Fibroblast of upper back skin (primary cell): ENCODE measurements around the gene PHRF1.
"Not testable (repeated sequence)": the region's sequence is repeated elsewhere in the genome, so short reads cannot be mapped to it uniquely, and the experiment has no call there.

Source experiments
- DNase-seq: peaks from one replicate; pipeline ENCODE4 v3.0.0-alpha.2; 2013

The PHRF1 gene

GRCh38 chr11:636511-637332, 60.5 kb downstream of the PHRF1 start, which contains the start of gene DRD4:
Gene DRD4, plus strand, starts transcription at chr11:637269. Its CDS starts 36 bp downstream, at chr11:637305.
- peak; percentile 29 for DNase-seq

DNA sequence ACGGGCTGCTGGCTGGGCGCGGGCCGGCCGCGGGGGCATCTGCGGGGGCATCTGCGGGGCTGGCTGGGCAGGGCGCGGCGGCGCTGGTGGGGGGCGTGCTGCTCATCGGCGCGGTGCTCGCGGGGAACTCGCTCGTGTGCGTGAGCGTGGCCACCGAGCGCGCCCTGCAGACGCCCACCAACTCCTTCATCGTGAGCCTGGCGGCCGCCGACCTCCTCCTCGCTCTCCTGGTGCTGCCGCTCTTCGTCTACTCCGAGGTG, 61.0 kb downstream of the PHRF1 start:
- DNase-seq: no peak

- DNase-seq: no peak
These were observed 61.6 kb downstream of the PHRF1 start for GRCh38 chr11:637593-638521.

- peak; percentile 29 for DNase-seq
These were observed 62.5 kb downstream of the PHRF1 start for GRCh38 chr11:638631-639331.

DNA sequence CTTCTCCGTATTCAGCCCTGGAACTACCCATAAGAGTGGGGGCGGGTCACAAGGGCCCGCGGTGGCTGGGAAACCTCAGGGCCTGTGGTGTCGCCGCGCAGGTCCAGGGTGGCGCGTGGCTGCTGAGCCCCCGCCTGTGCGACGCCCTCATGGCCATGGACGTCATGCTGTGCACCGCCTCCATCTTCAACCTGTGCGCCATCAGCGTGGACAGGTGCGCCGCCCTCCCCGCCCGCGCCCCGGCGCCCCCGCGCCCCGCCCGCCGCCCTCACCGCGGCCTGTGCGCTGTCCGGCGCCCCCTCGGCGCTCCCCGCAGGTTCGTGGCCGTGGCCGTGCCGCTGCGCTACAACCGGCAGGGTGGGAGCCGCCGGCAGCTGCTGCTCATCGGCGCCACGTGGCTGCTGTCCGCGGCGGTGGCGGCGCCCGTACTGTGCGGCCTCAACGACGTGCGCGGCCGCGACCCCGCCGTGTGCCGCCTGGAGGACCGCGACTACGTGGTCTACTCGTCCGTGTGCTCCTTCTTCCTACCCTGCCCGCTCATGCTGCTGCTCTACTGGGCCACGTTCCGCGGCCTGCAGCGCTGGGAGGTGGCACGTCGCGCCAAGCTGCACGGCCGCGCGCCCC, 63.2 kb downstream of the PHRF1 start:
- DNase-seq: no peak

DNA sequence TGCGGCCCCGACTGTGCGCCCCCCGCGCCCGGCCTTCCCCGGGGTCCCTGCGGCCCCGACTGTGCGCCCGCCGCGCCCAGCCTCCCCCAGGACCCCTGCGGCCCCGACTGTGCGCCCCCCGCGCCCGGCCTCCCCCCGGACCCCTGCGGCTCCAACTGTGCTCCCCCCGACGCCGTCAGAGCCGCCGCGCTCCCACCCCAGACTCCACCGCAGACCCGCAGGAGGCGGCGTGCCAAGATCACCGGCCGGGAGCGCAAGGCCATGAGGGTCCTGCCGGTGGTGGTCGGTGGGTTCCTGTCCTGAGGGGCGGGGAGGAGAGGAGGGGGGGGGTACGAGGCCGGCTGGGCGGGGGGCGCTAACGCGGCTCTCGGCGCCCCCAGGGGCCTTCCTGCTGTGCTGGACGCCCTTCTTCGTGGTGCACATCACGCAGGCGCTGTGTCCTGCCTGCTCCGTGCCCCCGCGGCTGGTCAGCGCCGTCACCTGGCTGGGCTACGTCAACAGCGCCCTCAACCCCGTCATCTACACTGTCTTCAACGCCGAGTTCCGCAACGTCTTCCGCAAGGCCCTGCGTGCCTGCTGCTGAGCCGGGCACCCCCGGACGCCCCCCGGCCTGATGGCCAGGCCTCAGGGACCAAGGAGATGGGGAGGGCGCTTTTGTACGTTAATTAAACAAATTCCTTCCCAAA, 63.9 kb downstream of the PHRF1 start:
- no peak for DNase-seq

DNA sequence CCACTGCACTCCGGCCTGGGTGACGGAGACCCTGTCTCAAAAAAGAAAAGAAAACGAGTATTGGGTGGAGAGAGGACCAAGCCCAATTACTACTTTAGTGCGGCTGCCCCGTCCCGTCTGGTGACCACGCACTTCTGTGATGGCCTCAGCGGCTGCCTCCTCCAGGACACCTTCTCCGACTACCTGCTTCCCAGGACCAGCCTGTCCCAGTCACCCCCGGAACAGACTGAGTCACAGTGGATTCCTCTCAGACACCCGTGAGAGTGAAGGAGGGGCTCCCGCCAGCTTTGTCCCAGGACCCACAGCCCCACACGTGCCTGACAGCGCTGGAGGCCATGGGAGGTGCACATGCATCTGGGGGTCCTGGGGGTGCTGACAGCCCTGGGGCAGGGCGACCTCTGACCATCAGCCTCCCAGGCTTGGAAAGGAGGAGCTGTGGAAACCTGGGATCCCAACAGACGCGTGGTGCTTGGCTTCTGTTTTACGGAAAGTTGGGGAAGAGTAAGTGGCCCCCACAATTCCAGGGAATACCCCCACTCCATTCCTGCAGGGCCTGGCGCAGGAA, 65.6 kb downstream of the PHRF1 start:
- DNase-seq: no peak

DNA sequence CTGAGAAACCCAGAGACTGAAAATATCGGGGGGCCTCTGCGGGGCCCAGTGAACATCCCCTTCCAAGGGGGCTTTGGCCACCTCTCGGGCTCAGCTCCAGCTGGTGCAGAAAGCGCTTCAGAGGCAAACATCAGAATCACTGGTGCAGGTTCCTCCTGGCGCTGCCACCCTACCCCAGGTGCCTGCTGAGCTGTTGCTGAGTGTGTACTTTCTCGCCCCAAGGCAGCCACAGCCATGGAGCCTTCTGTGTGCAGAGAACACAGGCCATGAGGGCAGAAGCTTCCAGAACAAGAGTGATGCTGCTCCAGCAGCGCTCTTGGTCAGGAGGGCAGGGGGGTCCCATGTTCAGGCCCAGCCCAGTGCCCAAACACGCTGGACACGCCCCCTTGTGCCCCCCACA, 67.1 kb downstream of the PHRF1 start:
- no peak for DNase-seq

DNA sequence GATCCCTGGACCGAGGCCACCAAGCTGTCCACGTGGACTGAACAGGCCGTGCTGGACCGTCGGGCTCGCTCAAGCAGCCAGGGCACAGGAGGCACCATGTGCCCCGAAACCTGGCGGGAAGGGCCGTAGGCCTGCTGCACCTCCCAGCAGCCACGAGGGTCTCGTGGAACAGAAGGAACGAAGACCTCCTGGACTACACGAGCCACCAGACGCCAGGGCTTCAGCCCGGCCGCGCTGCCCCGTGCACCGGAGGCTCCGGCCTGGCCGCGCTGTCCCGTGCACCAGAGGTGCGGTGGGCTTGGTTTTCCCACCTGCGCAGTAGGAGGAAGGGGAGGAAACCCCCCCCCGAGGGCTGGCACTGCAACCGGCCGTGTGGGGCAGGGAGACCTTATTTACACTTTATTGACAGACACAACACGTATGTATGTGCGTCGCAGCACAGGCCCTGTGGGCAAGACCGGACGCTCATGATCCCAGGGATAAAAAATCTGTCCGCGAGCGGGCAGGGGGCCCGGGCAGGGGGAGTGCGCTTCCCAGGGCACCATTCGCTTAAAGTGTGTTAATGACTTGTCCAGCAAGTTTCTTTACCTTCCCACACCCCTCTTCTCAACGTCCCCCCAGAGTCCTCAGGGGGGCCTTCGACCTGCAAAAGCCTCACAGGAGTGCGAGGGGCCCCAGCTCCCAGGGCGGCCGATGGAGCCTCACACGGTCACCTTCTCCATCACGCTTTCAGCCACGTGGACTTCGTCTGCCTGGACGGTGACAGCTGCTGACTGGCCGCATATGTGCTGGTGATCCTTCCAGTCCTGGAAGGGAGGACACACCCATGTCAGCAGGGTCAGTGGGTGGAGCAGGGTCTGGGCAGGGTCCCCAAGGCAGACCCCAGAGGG, 67.8 kb downstream of the PHRF1 start:
- no peak for DNase-seq

GRCh38 chr11:645536-645935, 69.3 kb downstream of the PHRF1 start:
- no peak for DNase-seq

GRCh38 chr11:646214-646613, 69.9 kb downstream of the PHRF1 start:
- DNase-seq: no peak

DNA sequence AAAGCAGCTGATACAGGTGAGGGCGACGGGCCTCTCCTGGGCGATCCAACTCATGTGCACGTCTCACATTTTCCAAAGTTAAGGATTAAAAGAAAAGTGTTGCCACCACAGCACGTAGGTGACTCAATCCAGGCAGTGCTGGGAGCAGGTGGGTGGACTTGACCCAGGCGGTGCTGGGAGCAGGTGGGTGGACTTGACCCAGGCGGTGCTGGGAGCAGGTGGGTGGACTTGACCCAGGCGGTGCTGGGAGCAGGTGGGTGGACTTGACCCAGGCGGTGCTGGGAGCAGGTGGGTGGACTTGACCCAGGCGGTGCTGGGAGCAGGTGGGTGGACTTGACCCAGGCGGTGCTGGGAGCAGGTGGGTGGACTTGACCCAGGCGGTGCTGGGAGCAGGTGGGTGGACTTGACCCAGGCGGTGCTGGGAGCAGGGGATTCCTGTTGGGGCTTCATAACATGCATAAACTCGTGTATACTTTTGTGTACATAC, 71.4 kb downstream of the PHRF1 start:
- not testable (repeated sequence) for DNase-seq

DNA sequence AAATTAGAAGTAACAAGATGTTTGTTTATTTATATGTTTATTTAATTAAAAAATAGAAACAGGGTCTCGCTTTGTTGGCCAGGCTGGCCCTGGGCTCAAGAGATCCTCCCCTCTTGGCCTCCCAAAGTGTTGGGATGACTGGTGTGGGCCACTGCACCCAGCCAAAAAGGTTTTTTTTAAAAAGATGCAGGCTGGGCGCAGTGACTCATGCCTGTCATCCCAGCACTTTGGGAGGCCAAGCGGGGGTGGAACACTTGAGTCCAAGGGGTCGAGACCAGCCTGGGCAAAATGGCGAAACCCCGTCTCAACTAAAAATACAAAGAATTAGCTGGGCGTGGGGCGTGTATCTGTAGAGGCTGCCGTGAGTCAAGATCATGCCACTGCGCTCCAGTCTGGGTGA, 74.2 kb downstream of the PHRF1 start:
- no peak for DNase-seq

- DNase-seq: not testable (repeated sequence)
These were observed 76.9 kb downstream of the PHRF1 start for GRCh38 chr11:653136-653535.

- no peak for DNase-seq
These were observed 77.6 kb downstream of the PHRF1 start for GRCh38 chr11:653837-654236.

DNA sequence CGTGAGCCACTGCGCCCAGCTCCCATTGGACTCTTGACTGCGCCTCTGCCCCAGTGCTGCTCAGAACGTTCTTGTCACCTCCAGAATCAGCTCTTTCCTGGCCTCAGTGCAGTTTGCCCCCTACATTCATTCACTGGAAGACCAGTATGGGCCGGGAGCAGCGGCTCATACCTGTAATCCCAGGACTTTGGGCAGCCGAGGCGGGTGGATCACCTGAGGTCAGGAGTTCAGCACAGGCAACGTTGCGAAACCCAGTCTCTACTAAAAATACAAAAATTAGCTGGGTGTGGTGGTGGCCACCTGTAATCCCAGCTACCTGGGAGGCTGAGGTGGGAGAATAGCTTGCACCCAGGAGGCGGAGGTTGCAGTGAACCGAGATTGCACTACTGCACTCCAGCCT, 78.2 kb downstream of the PHRF1 start:
- DNase-seq: not testable (repeated sequence)

DNA sequence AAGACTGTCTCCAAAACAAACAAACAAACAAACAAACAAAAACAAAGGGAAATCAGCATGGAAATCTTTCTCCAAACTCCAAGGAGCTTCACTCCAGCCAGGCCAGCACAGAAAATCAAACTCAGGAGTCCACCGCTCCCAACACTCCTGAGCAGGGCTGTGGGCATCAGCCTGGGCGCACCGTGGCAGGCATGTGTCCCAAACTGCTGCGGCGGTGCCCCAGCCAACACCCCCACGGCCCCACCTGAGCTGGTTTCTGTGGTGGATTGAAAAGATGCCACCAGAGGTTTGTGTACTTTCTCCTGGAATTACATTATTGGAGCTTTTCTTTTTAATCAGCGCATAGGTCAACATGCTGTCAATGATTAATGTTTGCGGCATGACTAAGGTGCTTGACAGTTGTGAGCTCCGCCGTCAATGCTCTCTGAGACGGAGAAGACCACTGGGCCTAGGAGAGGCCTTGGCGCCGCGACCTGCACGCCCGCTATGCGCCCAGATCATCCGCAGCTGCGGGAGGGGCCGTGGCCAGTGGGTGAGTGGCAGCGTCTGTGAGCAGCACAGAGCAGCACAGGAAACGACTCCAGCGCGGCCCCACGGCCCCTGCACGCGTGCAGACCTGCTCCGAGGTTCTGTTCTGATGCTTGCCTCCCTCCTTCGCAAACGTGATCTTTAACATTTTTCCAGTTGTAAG, 78.9 kb downstream of the PHRF1 start:
- no peak for DNase-seq

- DNase-seq: no peak
These were observed 80.2 kb downstream of the PHRF1 start for GRCh38 chr11:656426-656825.

DNA sequence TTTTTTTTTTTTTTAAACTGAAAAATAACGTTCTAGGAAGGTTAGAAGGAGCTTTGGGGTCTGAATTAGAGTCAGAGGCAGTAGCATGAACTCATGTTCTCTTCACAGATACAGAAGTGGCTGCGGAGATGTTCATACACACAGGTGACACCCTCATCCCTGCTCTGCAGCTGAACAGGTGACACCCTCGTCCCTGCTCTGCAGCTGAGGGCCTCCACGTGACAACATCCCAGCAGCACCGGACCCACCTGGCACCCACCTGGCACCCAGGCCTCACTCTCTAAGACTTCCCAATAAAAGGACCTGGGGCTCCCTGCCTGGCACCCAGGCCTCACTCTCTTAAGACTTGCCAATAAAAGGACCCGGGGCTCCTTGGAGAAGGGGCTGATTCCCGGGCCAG, 80.6 kb downstream of the PHRF1 start:
- DNase-seq: no peak

DNA sequence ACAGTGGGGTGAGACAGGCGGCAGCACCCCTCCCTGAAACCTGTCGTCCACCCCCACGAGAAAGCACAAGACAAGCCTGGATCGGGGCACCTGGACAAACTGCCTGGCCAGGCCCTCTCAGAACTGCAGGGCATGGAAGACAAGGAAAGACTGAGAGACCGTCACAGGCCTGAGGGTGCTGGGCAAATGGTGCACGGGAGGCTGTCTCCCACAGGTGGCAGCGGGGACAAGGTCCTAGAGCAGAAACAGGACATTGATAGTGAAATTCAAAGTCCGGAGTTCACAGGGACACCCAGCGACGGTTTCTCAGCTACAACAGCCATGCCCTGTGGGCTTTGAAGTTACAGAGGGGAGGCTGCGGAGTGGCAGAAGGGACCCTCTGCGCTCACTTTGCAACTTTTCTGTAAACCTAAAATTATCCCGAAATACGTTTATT, 81.4 kb downstream of the PHRF1 start:
- DNase-seq: no peak
